Effector memory CD4-positive, alpha-beta T cell (primary cell): ENCODE measurements around the gene UFC1.

Experiments
- DNase-seq, 3 donors: peaks; one replicate each; pipeline ENCODE4 v3.0.0-alpha.2; 2020
- H3K27ac ChIP-seq: 2 replicates; pipeline ENCODE4 v1.7.0; 2013; ENCODE audit warnings: mild to moderate bottlenecking, low read length, moderate library complexity; ENCODE audit not compliant: insufficient read depth, poor library complexity, severe bottlenecking
- H3K27me3 ChIP-seq: replicated peaks from 2 replicates; pipeline ENCODE4 v1.7.0; 2013; ENCODE audit warnings: mild to moderate bottlenecking, low read length; ENCODE audit not compliant: insufficient read depth, control insufficient read depth, poor library complexity, severe bottlenecking
- H3K36me3 ChIP-seq: 2 replicates; pipeline ENCODE4 v1.7.0; 2013; ENCODE audit warnings: mild to moderate bottlenecking, low read length, moderate library complexity; ENCODE audit not compliant: control insufficient read depth, insufficient read depth
- H3K4me1 ChIP-seq: 2 replicates; pipeline ENCODE4 v1.7.0; 2013; ENCODE audit warnings: low read length, mild to moderate bottlenecking; ENCODE audit not compliant: control insufficient read depth, insufficient read depth, poor library complexity, severe bottlenecking
- H3K4me3 ChIP-seq: 2 replicates; pipeline ENCODE4 v1.7.0; 2013; ENCODE audit warnings: low read length, low read depth, mild to moderate bottlenecking; ENCODE audit not compliant: insufficient read depth, poor library complexity, severe bottlenecking
- H3K9me3 ChIP-seq: 2 replicates; pipeline ENCODE4 v1.7.0; 2013; ENCODE audit warnings: mild to moderate bottlenecking, low read length, moderate library complexity; ENCODE audit not compliant: control insufficient read depth

The UFC1 gene

GRCh38 chr1:161159087-161159912 lies 5.5 kb downstream of the UFC1 start, which contains the start of gene USP21:
TSS of gene USP21 (plus strand) at chr1:161159500. CDS start at chr1:161160641, 1,141 bp downstream.
- peaks cover 17% of the 10 kb centered on the region for H3K4me1 ChIP-seq

GRCh38 chr1:161159913-161160243 lies 6.1 kb downstream of the UFC1 start:
- Histone ChIP-seq H3K9me3 (no peaks in the 10 kb centered on the region), H3K27ac (peak overlapping the region; percentile 86), H3K36me3 (peaks cover 12% of the 10 kb centered on the region), H3K4me1 (peaks cover 18% of the 10 kb centered on the region), H3K4me3 (peak overlapping the region; percentile 90), H3K27me3 (no peaks in the 10 kb centered on the region)
- DNase-seq, result no peak

More at GRCh38 chr1:161159087-161159912, 5.5 kb downstream of the UFC1 start, which contains the start of gene USP21:
- H3K27ac ChIP-seq, result peak within 1 kb of the TSS; percentile 86
- H3K9me3 ChIP-seq, result no peaks in the 10 kb centered on the region
- H3K27me3 ChIP-seq, result no peaks in the 10 kb centered on the region
- peak; percentile 83 to 88 (median 83) for DNase-seq
- peaks cover 6% of the 10 kb centered on the region for H3K36me3 ChIP-seq
- H3K4me3 ChIP-seq, result peak within 1 kb of the TSS; percentile 90

GRCh38 chr1:161160671-161161145 lies 6.9 kb downstream of the UFC1 start:
- Histone ChIP-seq H3K27ac (no peak overlapping the region), H3K4me1 (peaks cover 26% of the 10 kb centered on the region), H3K36me3 (peaks cover 12% of the 10 kb centered on the region), H3K4me3 (peak overlapping the region; percentile 90), H3K27me3 (no peaks in the 10 kb centered on the region), H3K9me3 (no peaks in the 10 kb centered on the region)
- DNase-seq, result no peak

GRCh38 chr1:161161652-161162051 lies 7.9 kb downstream of the UFC1 start:
- Histone ChIP-seq H3K4me3 (no peak overlapping the region), H3K36me3 (peaks cover 12% of the 10 kb centered on the region), H3K27me3 (no peaks in the 10 kb centered on the region), H3K27ac (no peak overlapping the region), H3K9me3 (no peaks in the 10 kb centered on the region), H3K4me1 (peaks cover 30% of the 10 kb centered on the region)
- DNase-seq, result no peak

- DNase-seq, result no peak
- Histone ChIP-seq H3K27me3 (no peaks in the 10 kb centered on the region), H3K36me3 (peaks cover 12% of the 10 kb centered on the region), H3K27ac (no peak overlapping the region), H3K4me3 (no peak overlapping the region), H3K4me1 (peaks cover 34% of the 10 kb centered on the region), H3K9me3 (no peaks in the 10 kb centered on the region)
Measured at GRCh38 chr1:161162052-161162451, 8.3 kb downstream of the UFC1 start.

GRCh38 chr1:161162806-161163205 lies 9.0 kb downstream of the UFC1 start:
- peaks cover 9% of the 10 kb centered on the region for H3K36me3 ChIP-seq
- H3K4me3 ChIP-seq, result no peak overlapping the region
- H3K9me3 ChIP-seq, result no peaks in the 10 kb centered on the region
- no peaks in the 10 kb centered on the region for H3K27me3 ChIP-seq
- peaks cover 37% of the 10 kb centered on the region for H3K4me1 ChIP-seq
- no peak overlapping the region for H3K27ac ChIP-seq
- no peak for DNase-seq

- H3K27me3 ChIP-seq, result no peaks in the 10 kb centered on the region
- peaks cover 37% of the 10 kb centered on the region for H3K4me1 ChIP-seq
- H3K27ac ChIP-seq, result no peak overlapping the region
- H3K9me3 ChIP-seq, result no peaks in the 10 kb centered on the region
- H3K36me3 ChIP-seq, result peaks cover 9% of the 10 kb centered on the region
- no peak overlapping the region for H3K4me3 ChIP-seq
- DNase-seq, result no peak
Measured at GRCh38 chr1:161163793-161164192, 10.0 kb downstream of the UFC1 start.

- H3K27me3 ChIP-seq, result no peaks in the 10 kb centered on the region
- H3K27ac ChIP-seq, result peak overlapping the region; percentile 95
- peak overlapping the region; percentile 80 for H3K4me3 ChIP-seq
- peaks cover 19% of the 10 kb centered on the region for H3K36me3 ChIP-seq
- no peak for DNase-seq
- no peaks in the 10 kb centered on the region for H3K9me3 ChIP-seq
- peaks cover 28% of the 10 kb centered on the region for H3K4me1 ChIP-seq
Measured at GRCh38 chr1:161164901-161165610, 11.3 kb downstream of the UFC1 start.

GRCh38 chr1:161165742-161166668 lies 12.2 kb downstream of the UFC1 start, which contains the start of gene PPOX:
TSS of gene PPOX (plus strand) at chr1:161166426. CDS start at chr1:161166848, 422 bp downstream.
- peak within 1 kb of the TSS; percentile 80 for H3K4me3 ChIP-seq
- peaks cover 28% of the 10 kb centered on the region for H3K36me3 ChIP-seq
- peaks cover 20% of the 10 kb centered on the region for H3K4me1 ChIP-seq
- H3K27ac ChIP-seq, result peak within 1 kb of the TSS; percentile 95
- DNase-seq, result peak; percentile 84 to 92 (median 92)
- no peaks in the 10 kb centered on the region for H3K9me3 ChIP-seq
- H3K27me3 ChIP-seq, result no peaks in the 10 kb centered on the region
